Astrocyte of the spinal cord (primary cell): ENCODE measurements around the gene HNF4A.

ENCODE experiments used
- DNase-seq: peaks from one replicate; pipeline ENCODE4 v3.0.0; 2011; ENCODE audit warnings: low read depth, low spot score
- H3K4me3 ChIP-seq: 2 replicates; pipeline ENCODE4 v1.5.1; 2011; ENCODE audit warnings: low read depth, mild to moderate bottlenecking, low read length, moderate library complexity
- in situ Hi-C: cut with HindIII; loops from 2 replicates; pipeline ENCODE4 v1.10.0; 2017; ENCODE audit warnings: low sequenced_read_pairs
- TF ChIP-seq, protein P1 (sequence below): IDR thresholded peaks from 2 replicates; pipeline ENCODE4 v1.5.1; 2012; ENCODE audit warnings: low read depth, mild to moderate bottlenecking, low read length, inconsistent platforms

Gene HNF4A

DNA sequence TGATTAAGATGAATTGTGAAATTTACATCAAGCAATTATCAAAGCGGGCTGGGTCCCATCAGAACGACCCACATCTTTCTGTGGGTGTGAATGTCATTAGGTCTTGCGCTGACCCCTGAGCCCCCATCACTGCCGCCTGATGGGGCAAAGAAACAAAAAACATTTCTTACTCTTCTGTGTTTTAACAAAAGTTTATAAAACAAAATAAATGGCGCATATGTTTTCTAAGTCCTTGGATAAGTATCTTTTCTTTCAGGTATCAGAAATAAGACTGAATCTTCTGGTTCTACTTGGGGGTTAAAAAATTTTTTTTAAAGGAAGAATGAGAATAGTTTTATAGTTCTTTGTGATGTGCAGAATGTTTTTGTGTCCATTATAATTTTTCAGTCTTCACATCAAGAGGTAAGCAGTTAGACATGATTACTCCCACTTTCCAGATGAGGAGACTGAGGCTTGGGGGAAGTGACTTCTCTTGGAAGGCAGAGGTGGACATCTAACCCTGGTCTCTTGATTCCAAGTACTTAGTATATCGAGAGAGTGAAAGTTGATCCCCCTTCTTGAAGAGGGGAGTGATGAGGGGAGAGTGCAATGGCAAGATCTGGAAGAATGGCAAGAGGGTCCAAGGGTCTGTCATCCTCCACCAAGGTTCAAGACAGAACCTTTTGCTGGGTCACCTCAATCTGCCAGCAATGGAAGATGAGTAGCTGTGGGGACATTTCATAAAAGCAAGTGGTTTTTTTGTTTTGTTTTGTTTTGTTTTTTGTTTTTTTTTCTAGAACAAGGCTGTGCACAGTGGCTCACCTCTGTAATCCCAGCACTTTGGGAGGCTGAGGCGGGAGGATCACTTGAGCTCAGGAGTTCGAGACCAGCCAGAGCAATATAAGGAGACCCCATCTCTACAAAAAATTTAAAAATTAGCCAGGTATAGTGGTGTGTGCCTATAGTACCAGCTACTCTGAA lies 77.4 kb downstream of the HNF4A start:
- H3K4me3 ChIP-seq, result no peak overlapping the region
- TF ChIP-seq, protein P1, sequence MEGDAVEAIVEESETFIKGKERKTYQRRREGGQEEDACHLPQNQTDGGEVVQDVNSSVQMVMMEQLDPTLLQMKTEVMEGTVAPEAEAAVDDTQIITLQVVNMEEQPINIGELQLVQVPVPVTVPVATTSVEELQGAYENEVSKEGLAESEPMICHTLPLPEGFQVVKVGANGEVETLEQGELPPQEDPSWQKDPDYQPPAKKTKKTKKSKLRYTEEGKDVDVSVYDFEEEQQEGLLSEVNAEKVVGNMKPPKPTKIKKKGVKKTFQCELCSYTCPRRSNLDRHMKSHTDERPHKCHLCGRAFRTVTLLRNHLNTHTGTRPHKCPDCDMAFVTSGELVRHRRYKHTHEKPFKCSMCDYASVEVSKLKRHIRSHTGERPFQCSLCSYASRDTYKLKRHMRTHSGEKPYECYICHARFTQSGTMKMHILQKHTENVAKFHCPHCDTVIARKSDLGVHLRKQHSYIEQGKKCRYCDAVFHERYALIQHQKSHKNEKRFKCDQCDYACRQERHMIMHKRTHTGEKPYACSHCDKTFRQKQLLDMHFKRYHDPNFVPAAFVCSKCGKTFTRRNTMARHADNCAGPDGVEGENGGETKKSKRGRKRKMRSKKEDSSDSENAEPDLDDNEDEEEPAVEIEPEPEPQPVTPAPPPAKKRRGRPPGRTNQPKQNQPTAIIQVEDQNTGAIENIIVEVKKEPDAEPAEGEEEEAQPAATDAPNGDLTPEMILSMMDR, result no peak
- in situ Hi-C loops, result no loop called here
- no peak for DNase-seq

DNA sequence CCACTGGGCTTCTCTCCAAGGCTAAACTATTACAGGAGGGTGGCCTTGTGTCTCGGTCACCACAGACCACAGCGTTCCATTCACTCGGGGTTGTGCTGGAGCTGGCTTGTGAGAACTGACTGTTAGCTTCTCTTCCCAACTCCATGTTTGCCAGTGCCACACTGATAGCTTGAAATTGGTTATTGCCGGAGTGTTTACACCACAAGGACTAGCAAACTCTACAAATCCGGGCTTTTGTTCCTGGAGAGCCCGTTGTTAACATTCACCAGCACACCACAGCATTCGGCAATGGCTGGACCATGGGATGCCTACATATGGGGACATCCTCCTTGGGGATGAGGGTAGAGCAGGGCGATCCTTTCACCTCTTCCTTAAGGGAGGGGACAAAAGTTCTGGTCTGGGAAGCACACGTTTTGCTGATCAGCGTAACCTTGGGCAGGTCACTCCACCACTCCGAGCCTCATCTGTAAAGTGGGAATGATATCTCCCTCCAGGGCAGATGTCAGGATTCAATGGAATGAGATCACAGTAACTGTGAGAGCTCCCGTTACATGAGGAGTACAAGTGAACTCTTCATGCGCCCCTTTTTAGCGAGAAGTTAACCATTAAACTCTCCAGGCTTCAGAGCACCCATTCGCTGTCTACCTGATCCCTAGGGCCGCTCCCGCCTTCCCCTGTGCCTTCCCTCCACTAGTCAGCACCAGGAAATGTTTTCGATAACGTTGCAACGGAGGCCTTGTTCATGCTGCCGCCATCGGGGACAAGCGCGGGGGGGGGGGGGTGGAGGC lies 78.4 kb downstream of the HNF4A start:
- in situ Hi-C loops, result no loop called here
- no peak for DNase-seq

DNA sequence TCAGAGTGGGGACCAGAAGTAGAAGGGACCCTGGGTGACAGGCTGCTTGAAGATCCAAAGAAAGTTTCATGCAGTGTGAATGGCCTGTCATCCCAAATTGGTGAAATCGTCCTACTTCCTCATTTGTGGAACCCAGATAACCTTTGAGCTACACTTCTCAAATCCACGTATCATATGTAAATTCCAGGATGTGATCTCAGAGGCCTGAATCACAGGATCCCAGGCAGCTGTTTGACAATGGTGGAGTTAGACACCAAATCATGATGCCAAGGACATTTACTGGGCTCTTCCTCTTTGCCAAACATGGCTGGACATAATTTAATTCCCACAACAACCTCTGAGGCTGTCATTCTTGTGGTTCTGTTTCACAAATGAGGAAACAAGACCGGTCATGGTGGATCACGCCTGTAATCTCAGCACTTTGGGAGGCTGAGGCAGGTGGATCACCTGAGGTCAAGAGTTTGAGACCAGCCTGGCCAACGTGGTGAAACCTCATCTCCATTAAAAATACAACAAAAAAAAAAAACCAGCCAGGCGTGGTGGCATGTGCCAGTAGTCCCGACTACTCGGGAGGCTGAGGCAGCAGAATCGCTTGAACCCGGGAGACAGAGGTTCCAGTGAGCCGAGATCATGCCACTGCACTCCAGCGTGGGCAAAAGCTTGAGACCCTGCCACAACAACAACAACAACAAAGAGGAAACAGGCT lies 80.3 kb downstream of the HNF4A start:
- H3K4me3 ChIP-seq, result no peak overlapping the region
- in situ Hi-C loops, result no loop called here
- TF ChIP-seq, protein P1, result no peak
- DNase-seq, result no peak

More for the DNA sequence above, 78.4 kb downstream of the HNF4A start:
- H3K4me3 ChIP-seq, result no peak overlapping the region
- TF ChIP-seq, protein P1, result no peak

DNA sequence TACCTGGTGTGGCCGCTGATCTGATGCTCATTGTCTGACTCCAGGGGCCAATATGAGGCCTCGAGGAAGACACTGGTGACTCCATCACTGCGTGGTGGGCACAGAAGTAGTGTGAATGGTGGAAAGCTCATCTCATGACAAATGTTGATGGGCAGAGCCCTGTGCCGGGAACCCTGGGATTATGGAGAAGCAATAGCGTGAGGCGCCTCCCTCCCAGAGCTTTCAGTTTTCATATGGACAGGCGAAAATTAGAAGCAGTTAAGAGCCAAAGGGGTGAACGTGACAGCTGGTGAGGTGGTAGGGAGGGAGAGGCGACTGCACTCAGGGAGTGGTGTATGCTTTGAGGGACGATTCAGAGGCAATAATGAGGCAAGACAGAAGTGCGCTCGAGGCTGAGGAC lies 80.9 kb downstream of the HNF4A start:
- DNase-seq, result no peak
- TF ChIP-seq, protein P1, result no peak
- no peak overlapping the region for H3K4me3 ChIP-seq
- in situ Hi-C loops, result no loop called here

DNA sequence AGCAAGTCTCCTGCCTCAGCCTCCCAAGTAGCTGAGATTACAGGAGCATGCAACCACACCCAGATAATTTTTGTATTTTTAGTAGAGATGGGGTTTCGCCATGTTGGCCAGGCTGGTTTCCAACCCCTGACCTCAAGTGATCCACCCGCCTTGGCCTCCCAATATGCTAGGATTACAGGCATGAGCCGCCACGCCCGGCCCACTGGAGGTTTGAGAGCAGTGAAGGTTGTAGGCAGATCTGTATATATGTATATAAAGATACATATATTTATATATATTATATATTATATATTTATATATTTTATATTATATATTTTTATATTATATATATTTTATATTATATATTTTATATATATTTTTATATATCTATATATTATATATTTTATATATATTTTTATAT lies 82.0 kb downstream of the HNF4A start:
- in situ Hi-C loops, result no loop called here
- TF ChIP-seq, protein P1, result no peak

DNA sequence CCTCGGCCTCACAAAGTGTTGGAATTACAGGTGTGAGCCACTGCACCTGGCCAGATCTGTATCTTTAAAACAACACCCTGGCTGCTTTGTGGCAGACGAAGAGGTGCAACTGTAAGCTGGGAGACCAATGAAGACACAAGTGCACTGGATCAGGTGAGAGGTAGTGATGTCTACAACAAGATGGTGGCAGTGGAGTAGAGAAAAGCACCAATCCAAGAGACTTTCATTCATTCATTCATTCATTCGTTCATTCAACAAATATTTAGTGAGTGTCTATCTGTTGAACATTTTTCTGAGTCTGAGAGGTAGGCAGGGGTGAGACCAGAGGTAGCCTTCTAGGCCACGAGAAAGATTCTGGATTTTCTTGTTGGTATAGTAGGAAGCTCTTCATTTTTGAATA lies 83.3 kb downstream of the HNF4A start:
- TF ChIP-seq, protein P1, result no peak
- no peak for DNase-seq
- H3K4me3 ChIP-seq, result no peak overlapping the region
- in situ Hi-C loops, result no loop called here

More for the DNA sequence above, 82.0 kb downstream of the HNF4A start:
- no peak for DNase-seq
- H3K4me3 ChIP-seq, result no peak overlapping the region
